SK-N-MC (cell line): ENCODE data around the gene MYBPC1.
"Not testable (repeated sequence)": the region's sequence is repeated elsewhere in the genome, so short reads cannot be mapped to it uniquely, and the experiment has no call there.

Source experiments
- DNase-seq: peaks from one replicate; pipeline ENCODE4 v3.0.0-alpha.2; 2011; ENCODE audit warnings: low read depth, low spot score
- H3K27ac ChIP-seq: fragments of 200-600 bp; sonication (generic); 2 replicates; pipeline ENCODE4 v1.5.1; 2016; ENCODE audit warnings: mixed run types
- H3K36me3 ChIP-seq: fragments of 200-600 bp; sonication (generic); 2 replicates; pipeline ENCODE4 v1.6.1; 2017; ENCODE audit warnings: antibody characterized with exemption, low read length, mixed read lengths; ENCODE audit not compliant: insufficient read depth
- H3K4me3 ChIP-seq: fragments of 200-600 bp; sonication (generic); 2 replicates; pipeline ENCODE4 v1.5.1; 2016
- H3K9ac ChIP-seq: fragments of 200-600 bp; sonication (generic); 2 replicates; pipeline ENCODE4 v1.8.0; 2017; ENCODE audit warnings: mixed run types, mixed read lengths; ENCODE audit not compliant: insufficient read length
- H3K9me3 ChIP-seq: fragments of 200-600 bp; sonication (generic); 2 replicates; pipeline ENCODE4 v1.6.1; 2017; ENCODE audit warnings: low read depth, mild to moderate bottlenecking, antibody characterized with exemption, low read length, moderate library complexity, mixed read lengths
- EZH2 ChIP-seq: fragments of 200-600 bp; sonication (generic); IDR thresholded peaks from one replicate; pipeline ENCODE4 v1.6.1; 2017; ENCODE audit warnings: antibody characterized with exemption
- FOXP2 ChIP-seq: optimal IDR thresholded peaks from 2 replicates; pipeline ENCODE3; 2011; ENCODE audit warnings: mild to moderate bottlenecking, moderate library complexity; ENCODE audit not compliant: insufficient read depth; ENCODE audit errors: extremely low read length, control extremely low read depth
- POLR2AphosphoS5 ChIP-seq: IDR thresholded peaks from 2 replicates; pipeline ENCODE4 v1.6.1; 2012; ENCODE audit warnings: mild to moderate bottlenecking, low read depth, low read length, borderline replicate concordance

MYBPC1 gene

DNA sequence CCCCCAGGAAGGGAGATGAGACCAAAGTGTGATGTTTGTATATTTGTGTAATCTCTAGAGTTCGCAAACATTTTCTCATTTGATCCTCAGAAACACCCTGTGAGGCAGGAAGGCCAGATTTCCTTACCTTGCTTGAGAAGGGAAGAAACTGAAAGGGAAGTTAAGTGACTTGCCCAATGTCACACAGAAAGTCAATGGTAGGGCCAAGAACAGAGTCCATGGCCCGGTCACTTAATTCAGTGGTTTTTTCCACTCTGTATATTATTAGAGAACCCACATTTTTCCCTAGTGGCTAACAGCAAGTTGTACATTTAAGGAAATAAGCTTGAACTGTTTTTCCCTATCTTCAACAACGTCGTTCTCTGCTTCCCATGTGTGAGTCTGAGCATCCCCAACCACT lies 77.1 kb downstream of the MYBPC1 start:
- TF ChIP-seq FOXP2: no peak
- no peak for TF ChIP-seq POLR2AphosphoS5
- TF ChIP-seq EZH2: no peak
- no peak for DNase-seq
- no peak overlapping the region for H3K27ac ChIP-seq
- no peak overlapping the region for H3K4me3 ChIP-seq
- H3K9me3 ChIP-seq: no peaks in the 10 kb centered on the region
- H3K36me3 ChIP-seq: no peaks in the 10 kb centered on the region
- H3K9ac ChIP-seq: no peak overlapping the region

DNA sequence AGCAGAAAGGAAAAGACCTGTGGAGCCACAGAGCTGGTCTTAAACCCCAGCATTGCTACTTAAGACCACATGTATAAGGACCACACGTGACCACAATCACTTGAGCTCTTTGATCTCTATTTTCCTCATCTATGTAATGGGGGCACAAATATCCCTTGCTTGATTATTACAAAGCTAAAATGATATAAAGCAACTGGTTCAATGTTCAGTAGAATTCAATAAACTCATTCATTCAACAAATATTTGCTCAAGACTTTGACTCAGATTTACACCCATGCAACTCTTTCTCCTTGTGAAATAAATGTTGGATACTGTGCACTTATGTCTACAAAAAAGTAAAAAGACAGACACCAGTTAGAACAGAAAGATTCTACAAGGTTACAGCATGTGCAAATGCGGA lies 80.8 kb downstream of the MYBPC1 start:
- Histone ChIP-seq H3K9me3 (no peaks in the 10 kb centered on the region), H3K4me3 (no peak overlapping the region), H3K27ac (no peak overlapping the region), H3K36me3 (no peaks in the 10 kb centered on the region), H3K9ac (no peak overlapping the region)
- DNase-seq: no peak
- no peak for TF ChIP-seq FOXP2
- no peak for TF ChIP-seq EZH2
- no peak for TF ChIP-seq POLR2AphosphoS5

DNA sequence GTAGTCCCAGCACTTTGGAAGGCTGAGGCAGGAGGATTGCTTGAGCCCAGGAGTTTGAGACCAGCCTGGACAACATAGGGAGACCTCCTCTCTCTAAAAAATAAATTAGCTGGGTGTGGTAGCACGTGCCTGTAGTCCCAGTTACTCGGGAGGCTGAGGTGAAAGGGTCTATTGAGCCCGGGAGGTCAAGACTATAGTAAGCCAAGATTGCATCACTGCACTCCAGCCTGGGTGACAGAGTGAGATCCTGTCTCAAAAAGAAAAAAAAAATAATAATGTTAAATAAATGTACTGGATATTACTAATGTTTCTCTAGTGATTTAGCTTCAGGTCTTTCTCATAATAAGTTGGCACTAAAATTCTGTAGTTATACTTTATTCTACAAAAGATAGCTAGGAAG lies 81.7 kb downstream of the MYBPC1 start:
- not testable (repeated sequence) for H3K36me3 ChIP-seq, H3K9ac ChIP-seq, H3K4me3 ChIP-seq, DNase-seq, H3K9me3 ChIP-seq, H3K27ac ChIP-seq

DNA sequence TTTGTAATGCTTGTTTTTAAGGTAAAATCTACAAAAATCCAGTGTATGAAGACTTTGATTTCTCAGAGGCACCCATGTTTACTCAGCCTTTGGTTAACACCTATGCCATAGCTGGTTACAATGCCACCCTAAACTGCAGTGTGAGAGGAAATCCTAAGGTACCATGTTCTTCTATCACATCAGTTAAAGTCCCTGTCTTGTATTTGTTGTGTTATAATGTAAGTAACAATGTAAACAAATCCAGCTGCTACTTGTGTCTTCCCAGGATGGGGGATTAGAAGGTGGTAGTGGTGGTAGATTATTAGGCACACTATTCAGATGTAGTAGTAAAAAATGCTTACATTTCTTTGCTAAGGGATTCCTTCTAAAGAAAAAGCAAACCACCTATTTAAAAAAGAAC lies 83.3 kb downstream of the MYBPC1 start:
- H3K4me3 ChIP-seq: no peak overlapping the region
- H3K36me3 ChIP-seq: no peaks in the 10 kb centered on the region
- no peaks in the 10 kb centered on the region for H3K9me3 ChIP-seq
- DNase-seq: no peak
- H3K27ac ChIP-seq: no peak overlapping the region
- TF ChIP-seq POLR2AphosphoS5 (no peak), FOXP2 (no peak), EZH2 (no peak)
- no peak overlapping the region for H3K9ac ChIP-seq

DNA sequence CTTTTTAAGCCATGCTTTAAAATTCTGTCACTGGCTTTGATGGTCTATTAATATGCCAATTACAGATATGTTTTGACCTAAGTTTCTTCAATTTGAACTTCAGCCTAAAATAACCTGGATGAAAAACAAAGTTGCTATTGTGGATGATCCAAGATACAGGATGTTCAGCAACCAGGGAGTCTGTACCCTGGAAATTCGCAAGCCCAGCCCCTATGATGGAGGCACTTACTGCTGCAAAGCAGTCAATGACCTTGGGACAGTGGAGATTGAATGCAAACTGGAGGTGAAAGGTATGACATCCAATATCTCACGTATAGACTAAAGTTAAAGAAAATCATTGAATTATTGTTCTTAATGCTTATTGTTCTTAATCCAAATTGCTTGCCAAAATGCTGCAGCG lies 85.5 kb downstream of the MYBPC1 start:
- Histone ChIP-seq H3K27ac (no peak overlapping the region), H3K36me3 (no peaks in the 10 kb centered on the region), H3K9me3 (no peaks in the 10 kb centered on the region), H3K4me3 (no peak overlapping the region), H3K9ac (no peak overlapping the region)
- TF ChIP-seq FOXP2 (no peak), EZH2 (no peak), POLR2AphosphoS5 (no peak)
- no peak for DNase-seq

DNA sequence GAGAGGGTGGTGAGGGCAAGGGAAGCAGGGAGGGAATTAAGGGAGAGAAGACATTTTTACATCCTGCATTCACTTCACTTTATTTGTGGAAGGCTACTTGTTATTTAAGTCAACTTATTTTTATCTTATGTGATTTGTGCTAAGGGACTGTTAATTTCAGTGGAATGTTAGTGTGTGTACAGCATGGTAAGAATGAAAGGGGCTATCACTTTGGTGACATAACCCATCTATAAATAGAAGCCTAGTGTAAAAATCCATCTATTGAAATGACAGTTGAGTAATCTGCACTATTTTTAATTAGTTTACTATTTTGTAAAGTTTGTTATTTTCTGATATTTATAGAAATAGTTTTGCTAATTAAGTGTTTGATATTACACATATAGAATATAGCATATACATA lies 85.9 kb downstream of the MYBPC1 start:
- no peaks in the 10 kb centered on the region for H3K9me3 ChIP-seq
- TF ChIP-seq EZH2 (no peak), POLR2AphosphoS5 (no peak), FOXP2 (no peak)
- no peak for DNase-seq
- no peak overlapping the region for H3K4me3 ChIP-seq
- no peak overlapping the region for H3K9ac ChIP-seq
- no peak overlapping the region for H3K27ac ChIP-seq
- no peaks in the 10 kb centered on the region for H3K36me3 ChIP-seq

DNA sequence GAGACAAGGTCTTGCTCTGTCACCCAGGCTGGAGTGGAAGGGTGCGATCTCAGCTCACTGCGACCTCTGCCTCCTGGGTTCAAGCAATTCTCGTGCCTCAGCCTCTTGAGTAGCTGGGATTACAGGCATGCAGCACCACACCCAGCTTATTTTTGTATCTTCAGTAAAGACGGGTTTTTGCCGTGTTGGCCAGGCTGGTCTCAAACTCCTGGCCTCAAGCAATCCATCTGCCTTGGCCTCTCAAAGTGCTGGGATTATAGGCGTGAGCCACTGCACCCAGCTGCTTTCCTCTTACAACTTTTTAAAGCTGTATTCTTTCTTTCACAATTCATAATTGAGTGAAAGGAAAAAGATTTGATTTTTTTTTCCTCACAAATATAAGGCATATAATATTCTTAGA lies 86.9 kb downstream of the MYBPC1 start:
- H3K27ac ChIP-seq, H3K36me3 ChIP-seq, DNase-seq, H3K9ac ChIP-seq, H3K4me3 ChIP-seq, H3K9me3 ChIP-seq: not testable (repeated sequence)

DNA sequence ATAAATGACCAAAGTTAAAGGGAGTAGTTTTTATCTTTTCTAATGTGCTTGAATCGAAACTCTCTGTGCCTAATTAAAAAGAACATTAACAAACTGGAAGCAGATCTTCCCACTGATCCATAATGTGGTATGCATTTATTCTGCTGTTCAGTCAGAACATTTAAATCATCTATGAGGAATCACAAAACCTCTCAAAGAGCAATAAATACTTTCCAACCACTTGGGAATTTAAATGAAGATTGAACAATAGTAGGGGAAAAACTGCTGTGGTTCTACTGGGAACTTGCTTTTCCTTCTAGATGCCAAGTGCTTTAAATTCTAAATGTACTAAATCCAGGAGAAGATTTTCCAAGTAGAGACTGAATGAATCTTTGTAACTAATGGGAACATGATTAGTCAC lies 90.3 kb downstream of the MYBPC1 start:
- H3K4me3 ChIP-seq: peak overlapping the region; percentile 52
- DNase-seq: peak; percentile 57
- peak overlapping the region; percentile 41 for H3K9ac ChIP-seq
- no peaks in the 10 kb centered on the region for H3K9me3 ChIP-seq
- H3K27ac ChIP-seq: peak overlapping the region; percentile 78
- H3K36me3 ChIP-seq: no peaks in the 10 kb centered on the region
- no peak for TF ChIP-seq EZH2
- no peak for TF ChIP-seq FOXP2
- peak; percentile 26; the same call in 1 of the 2 replicates for TF ChIP-seq POLR2AphosphoS5

DNA sequence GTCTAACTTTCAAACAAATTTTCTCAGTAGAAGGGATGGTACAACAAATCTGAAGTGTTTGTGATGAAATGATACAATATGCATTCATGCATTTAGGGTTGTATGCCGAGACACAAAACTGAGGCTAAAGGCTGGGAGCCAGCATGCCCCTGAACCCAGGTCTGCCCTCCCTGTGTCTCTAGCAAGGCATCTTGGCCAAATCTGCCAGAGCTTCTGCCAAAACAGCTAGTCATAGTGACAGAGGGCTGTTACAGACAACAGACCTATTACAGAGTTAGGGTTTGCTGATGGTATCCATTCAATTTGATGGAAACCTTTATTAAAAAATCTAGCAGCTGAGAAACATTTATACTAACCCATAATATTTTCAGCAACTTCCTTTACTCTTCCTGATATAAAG lies 91.4 kb downstream of the MYBPC1 start:
- Histone ChIP-seq H3K9ac (no peak overlapping the region), H3K27ac (no peak overlapping the region), H3K9me3 (no peaks in the 10 kb centered on the region), H3K4me3 (no peak overlapping the region), H3K36me3 (no peaks in the 10 kb centered on the region)
- no peak for DNase-seq
- no peak for TF ChIP-seq POLR2AphosphoS5
- TF ChIP-seq FOXP2: no peak
- no peak for TF ChIP-seq EZH2

DNA sequence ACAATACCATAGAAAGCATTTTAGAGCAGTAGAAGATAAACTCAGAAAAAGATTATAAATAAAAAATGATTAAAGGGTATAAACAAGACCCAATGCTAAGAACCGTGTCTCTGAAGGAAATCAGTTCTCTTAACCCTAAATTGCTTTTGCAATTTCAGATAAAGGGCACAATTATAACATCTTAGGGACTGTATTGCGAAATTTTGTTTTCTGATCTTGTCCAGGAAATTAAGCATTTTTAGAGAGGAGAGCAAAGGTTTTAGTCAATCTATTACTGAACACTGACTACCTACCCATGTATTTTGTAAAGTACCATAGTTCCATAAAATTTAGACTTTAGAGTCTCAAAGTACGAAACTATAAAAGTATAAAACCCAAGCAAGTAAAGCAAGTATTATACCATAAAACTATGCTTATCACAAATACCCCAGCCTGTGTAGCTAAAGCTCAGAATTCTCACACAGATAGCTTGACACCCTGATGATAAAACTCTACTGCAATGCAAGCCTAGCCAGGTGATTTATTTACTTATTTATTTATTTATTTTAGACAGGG lies 95.8 kb downstream of the MYBPC1 start:
- DNase-seq: no peak
- Histone ChIP-seq H3K9me3 (no peaks in the 10 kb centered on the region), H3K4me3 (no peak overlapping the region), H3K36me3 (no peaks in the 10 kb centered on the region), H3K27ac (no peak overlapping the region), H3K9ac (no peak overlapping the region)
- TF ChIP-seq EZH2 (no peak), FOXP2 (no peak), POLR2AphosphoS5 (no peak)
